HepG2 (cell line): Measurements from ENCODE around the gene TULP4. TPM values are rescaled to one million over a fixed set of nuclear protein-coding genes. Genes with fewer than 3 reads are reported as not detected.

Experiments used
- ADNP ChIP-seq: sonication (generic); formaldehyde crosslinking; IDR thresholded peaks from 2 replicates; pipeline ENCODE4 v1.4.0; 2020; ENCODE audit warnings: missing genetic modification reagents
- AKAP8 ChIP-seq: sonication (generic); formaldehyde crosslinking; IDR thresholded peaks from 2 replicates; pipeline ENCODE4 v1.5.1; 2020; ENCODE audit warnings: mild to moderate bottlenecking, missing genetic modification reagents
- ETV5 ChIP-seq: IDR thresholded peaks from 2 replicates; pipeline ENCODE4 v1.6.1; 2018; ENCODE audit warnings: missing biosample characterization, missing genetic modification reagents, inconsistent platforms, borderline replicate concordance
- GPBP1L1 ChIP-seq: sonication (generic); formaldehyde crosslinking; IDR thresholded peaks from 2 replicates; pipeline ENCODE4 v1.5.0; 2020; ENCODE audit warnings: mild to moderate bottlenecking, missing genetic modification reagents
- MBD4 ChIP-seq: IDR thresholded peaks from 2 replicates; pipeline ENCODE4 v1.6.1; 2012; ENCODE audit warnings: low read length, inconsistent platforms, borderline replicate concordance
- MIER3 ChIP-seq: IDR thresholded peaks from 2 replicates; pipeline ENCODE4 v1.6.1; 2016; ENCODE audit warnings: missing compliant biosample characterization, borderline replicate concordance
- MTF2 ChIP-seq: sonication (generic); formaldehyde crosslinking; IDR thresholded peaks from 2 replicates; pipeline ENCODE4 v1.5.0; 2020; ENCODE audit warnings: missing genetic modification reagents, borderline replicate concordance
- NFATC3 ChIP-seq: sonication (generic); formaldehyde crosslinking; IDR thresholded peaks from 2 replicates; pipeline ENCODE4 v1.5.1; 2020; ENCODE audit warnings: mild to moderate bottlenecking, missing genetic modification reagents
- NR2C2 ChIP-seq: sonication (generic); formaldehyde crosslinking; IDR thresholded peaks from 2 replicates; pipeline ENCODE4 v1.4.0; 2020; ENCODE audit warnings: missing genetic modification reagents, mild to moderate bottlenecking, moderate library complexity, borderline replicate concordance
- SCMH1 ChIP-seq: sonication (generic); formaldehyde crosslinking; IDR thresholded peaks from 2 replicates; pipeline ENCODE4 v1.9.0; 2021; ENCODE audit warnings: missing genetic modification reagents, mild to moderate bottlenecking, borderline replicate concordance
- SP5 ChIP-seq: IDR thresholded peaks from 2 replicates; pipeline ENCODE4 v1.6.1; 2016; ENCODE audit warnings: low read depth, borderline replicate concordance
- ZKSCAN8 ChIP-seq: IDR thresholded peaks from 2 replicates; pipeline ENCODE4 v1.6.1; 2016; ENCODE audit warnings: borderline replicate concordance, missing genetic modification reagents, missing compliant biosample characterization
- ZNF143 ChIP-seq: sonication (generic); formaldehyde crosslinking; IDR thresholded peaks from 2 replicates; pipeline ENCODE4 v1.4.0; 2020; ENCODE audit warnings: missing genetic modification reagents
- ZNF160 ChIP-seq: sonication (generic); formaldehyde crosslinking; IDR thresholded peaks from 2 replicates; pipeline ENCODE4 v1.8.0; 2022; ENCODE audit warnings: mild to moderate bottlenecking, inconsistent platforms, missing genetic modification reagents
- ZNF660 ChIP-seq: sonication (generic); formaldehyde crosslinking; IDR thresholded peaks from 2 replicates; pipeline ENCODE4 v1.5.1; 2020; ENCODE audit warnings: mild to moderate bottlenecking, low read depth, missing genetic modification reagents, borderline replicate concordance
- ZNF704 ChIP-seq: sonication (generic); formaldehyde crosslinking; IDR thresholded peaks from 2 replicates; pipeline ENCODE4 v1.8.1; 2023; ENCODE audit warnings: mild to moderate bottlenecking, inconsistent platforms, moderate library complexity, missing genetic modification reagents, borderline replicate concordance
- ZNF75D ChIP-seq: sonication (generic); formaldehyde crosslinking; IDR thresholded peaks from 2 replicates; pipeline ENCODE4 v1.8.1; 2023; ENCODE audit warnings: missing genetic modification reagents, mild to moderate bottlenecking, borderline replicate concordance
- ZSCAN20 ChIP-seq: sonication (generic); formaldehyde crosslinking; IDR thresholded peaks from 2 replicates; pipeline ENCODE4 v1.4.0; 2020; ENCODE audit warnings: missing genetic modification reagents, mild to moderate bottlenecking, borderline replicate concordance
- polyA plus RNA-seq, 8 experiments: library from polyadenylated mRNA; depleted of rRNA in 3 of 8; stranded (reverse) in 7 of 8; unstranded in 1 of 8; fragments of >200 nt; fragmentation: Illumina TruSeq in 4 of 8; extraction: Trizol in 4 of 8; gene quantifications; 2 replicates each; pipeline versions ENCODE4 v1.2.1 to v1.2.3, GENCODE V29; 2011 to 2016; ENCODE audit warnings: low read depth in 4 of 8, missing spikeins in 1 of 8, mixed read lengths in 1 of 8; ENCODE audit not compliant: insufficient read depth in 1 of 8
- total RNA-seq, 5 experiments: library from RNA; depleted of rRNA; stranded (reverse); fragments of >200 nt; fragmentation: Illumina TruSeq; extraction: Trizol; gene quantifications; 2 replicates each; pipeline ENCODE4 v1.2.3, GENCODE V29; 2016; ENCODE audit warnings: low read depth in 1 of 5
- TF ChIP-seq, protein P1 (sequence below): sonication (generic); formaldehyde crosslinking; conservative IDR thresholded peaks from 2 replicates; pipeline ENCODE4 v1.5.0; 2020; ENCODE audit warnings: missing genetic modification reagents
- TF ChIP-seq, protein P2 (sequence below): sonication (generic); formaldehyde crosslinking; IDR thresholded peaks from 2 replicates; pipeline ENCODE4 v1.4.0; 2020; ENCODE audit warnings: missing genetic modification reagents, borderline replicate concordance

TULP4 gene
- total and polyA plus RNA-seq, 2 of the 13 experiments (the other 11 are each of a cell fraction or from before 2014, with no cell fraction given), result 21.1 to 122 TPM

DNA sequence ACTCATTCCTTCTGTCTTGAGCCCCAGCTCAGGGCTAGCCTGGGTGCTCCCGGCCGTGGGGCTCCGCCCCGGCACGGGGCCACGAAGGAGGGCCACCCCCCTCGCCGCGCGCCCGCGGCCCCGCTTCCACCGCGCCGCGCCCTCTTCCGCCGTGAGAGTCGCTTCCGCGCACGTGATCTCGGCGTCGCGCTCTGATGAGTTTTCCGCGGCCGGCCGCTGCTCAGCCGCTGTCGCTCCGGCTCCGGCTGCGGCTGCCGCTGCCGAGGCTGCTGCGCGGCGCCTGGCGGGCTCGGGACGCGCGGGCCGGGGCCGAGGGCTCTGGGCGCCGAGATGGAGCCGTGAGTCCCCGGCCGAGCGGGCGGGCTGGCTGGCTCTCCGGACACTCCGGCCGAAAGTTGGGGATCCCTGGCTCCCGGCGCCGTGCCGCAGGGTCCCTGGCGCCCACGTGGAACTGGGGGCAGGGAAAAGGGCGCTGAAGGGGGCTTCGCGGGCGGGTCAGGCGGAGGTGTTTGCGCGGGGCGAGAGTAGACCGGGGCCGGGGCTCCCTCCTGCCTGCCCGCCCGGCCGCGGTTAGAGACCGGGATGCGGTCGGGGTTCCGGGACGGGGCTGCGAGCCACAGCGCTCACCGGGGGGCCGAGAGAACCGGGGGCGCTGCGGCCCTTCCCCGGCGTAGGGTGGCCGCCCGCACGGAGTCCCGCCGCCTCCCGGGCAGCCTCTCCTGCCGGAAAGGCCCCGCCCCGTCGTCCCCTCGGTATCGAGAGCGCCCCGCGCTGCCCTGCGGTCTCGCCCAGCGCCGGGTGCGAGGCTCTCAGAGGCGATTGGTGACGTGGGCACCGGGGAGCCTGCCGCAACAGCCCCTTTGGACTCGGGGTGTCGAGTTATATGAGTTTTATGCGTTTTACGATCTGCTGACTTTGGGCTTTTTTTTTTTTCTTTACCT lies 247.9 kb downstream of the TULP4 start, which contains the start of gene TMEM181 (continued):
- TF ChIP-seq MTF2 (0 out of 2 replicates have a peak, but pooled peaks have one; percentile 14), MIER3 (peak; percentile 56; the same call in 1 of the 2 replicates), NR2C2 (peak; percentile 43; the same call in 1 of the 2 replicates), ZKSCAN8 (CRISPR knock-in tag) (no peak), GPBP1L1 (CRISPR knock-in tag) (no peak), ZNF160 (CRISPR knock-in tag) (no peak), ZNF143 (CRISPR knock-in tag) (no peak; the same call in 1 of the 2 replicates), SCMH1 (CRISPR knock-in tag) (no peak), ZNF75D (CRISPR knock-in tag) (no peak), ZNF660 (no peak), NFATC3 (CRISPR knock-in tag) (0 out of 2 replicates have a peak, but pooled peaks have one; percentile 8), SP5 (CRISPR knock-in tag) (peak; percentile 73), ZNF704 (CRISPR knock-in tag) (no peak), ZSCAN20 (CRISPR knock-in tag) (peak; percentile 58), MBD4 (no peak), ADNP (CRISPR knock-in tag) (0 out of 2 replicates have a peak, but pooled peaks have one; percentile 60), ETV5 (CRISPR knock-in tag) (peak; percentile 89), AKAP8 (CRISPR knock-in tag) (no peak)
- TF ChIP-seq, protein P1, sequence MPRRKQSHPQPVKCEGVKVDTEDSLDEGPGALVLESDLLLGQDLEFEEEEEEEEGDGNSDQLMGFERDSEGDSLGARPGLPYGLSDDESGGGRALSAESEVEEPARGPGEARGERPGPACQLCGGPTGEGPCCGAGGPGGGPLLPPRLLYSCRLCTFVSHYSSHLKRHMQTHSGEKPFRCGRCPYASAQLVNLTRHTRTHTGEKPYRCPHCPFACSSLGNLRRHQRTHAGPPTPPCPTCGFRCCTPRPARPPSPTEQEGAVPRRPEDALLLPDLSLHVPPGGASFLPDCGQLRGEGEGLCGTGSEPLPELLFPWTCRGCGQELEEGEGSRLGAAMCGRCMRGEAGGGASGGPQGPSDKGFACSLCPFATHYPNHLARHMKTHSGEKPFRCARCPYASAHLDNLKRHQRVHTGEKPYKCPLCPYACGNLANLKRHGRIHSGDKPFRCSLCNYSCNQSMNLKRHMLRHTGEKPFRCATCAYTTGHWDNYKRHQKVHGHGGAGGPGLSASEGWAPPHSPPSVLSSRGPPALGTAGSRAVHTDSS (CRISPR knock-in tag), result no peak
- TF ChIP-seq, protein P2, sequence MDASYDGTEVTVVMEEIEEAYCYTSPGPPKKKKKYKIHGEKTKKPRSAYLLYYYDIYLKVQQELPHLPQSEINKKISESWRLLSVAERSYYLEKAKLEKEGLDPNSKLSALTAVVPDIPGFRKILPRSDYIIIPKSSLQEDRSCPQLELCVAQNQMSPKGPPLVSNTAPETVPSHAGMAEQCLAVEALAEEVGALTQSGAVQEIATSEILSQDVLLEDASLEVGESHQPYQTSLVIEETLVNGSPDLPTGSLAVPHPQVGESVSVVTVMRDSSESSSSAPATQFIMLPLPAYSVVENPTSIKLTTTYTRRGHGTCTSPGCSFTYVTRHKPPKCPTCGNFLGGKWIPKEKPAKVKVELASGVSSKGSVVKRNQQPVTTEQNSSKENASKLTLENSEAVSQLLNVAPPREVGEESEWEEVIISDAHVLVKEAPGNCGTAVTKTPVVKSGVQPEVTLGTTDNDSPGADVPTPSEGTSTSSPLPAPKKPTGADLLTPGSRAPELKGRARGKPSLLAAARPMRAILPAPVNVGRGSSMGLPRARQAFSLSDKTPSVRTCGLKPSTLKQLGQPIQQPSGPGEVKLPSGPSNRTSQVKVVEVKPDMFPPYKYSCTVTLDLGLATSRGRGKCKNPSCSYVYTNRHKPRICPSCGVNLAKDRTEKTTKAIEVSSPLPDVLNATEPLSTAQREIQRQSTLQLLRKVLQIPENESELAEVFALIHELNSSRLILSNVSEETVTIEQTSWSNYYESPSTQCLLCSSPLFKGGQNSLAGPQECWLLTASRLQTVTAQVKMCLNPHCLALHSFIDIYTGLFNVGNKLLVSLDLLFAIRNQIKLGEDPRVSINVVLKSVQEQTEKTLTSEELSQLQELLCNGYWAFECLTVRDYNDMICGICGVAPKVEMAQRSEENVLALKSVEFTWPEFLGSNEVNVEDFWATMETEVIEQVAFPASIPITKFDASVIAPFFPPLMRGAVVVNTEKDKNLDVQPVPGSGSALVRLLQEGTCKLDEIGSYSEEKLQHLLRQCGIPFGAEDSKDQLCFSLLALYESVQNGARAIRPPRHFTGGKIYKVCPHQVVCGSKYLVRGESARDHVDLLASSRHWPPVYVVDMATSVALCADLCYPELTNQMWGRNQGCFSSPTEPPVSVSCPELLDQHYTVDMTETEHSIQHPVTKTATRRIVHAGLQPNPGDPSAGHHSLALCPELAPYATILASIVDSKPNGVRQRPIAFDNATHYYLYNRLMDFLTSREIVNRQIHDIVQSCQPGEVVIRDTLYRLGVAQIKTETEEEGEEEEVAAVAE (CRISPR knock-in tag), result peak; percentile 76; the same call in 1 of the 2 replicates
